H1 (cell line): Measurements from ENCODE around the gene SLC25A39. TPM values are rescaled to one million over a fixed set of nuclear protein-coding genes. Genes with fewer than 3 reads are reported as not detected.

Experiments
- CTCF ChIA-PET: fragments of 300-600 bp; sonication (Branson Sonifier 250); formaldehyde crosslinking; loops from one replicate; lab custom pipeline; 2021; ENCODE audit not compliant: partially characterized antibody; lab: Charles Lee
- POLR2A ChIA-PET: fragments of 300-600 bp; sonication (Branson Sonifier 250); formaldehyde crosslinking; loops from one replicate; lab custom pipeline; 2021; ENCODE audit warnings: inconsistent platforms; ENCODE audit not compliant: partially characterized antibody; lab: Charles Lee
- DNase-seq, 2 experiments: peaks; one replicate each; pipeline versions ENCODE4 v3.0.0 to v3.0.0-alpha.2; 2010 to 2022; ENCODE audit warnings: low spot score in 2 of 2, low read depth in 1 of 2, mixed read lengths in 1 of 2
- FAIRE-seq: peaks from 2 replicates; lab custom pipeline; 2011; peaks lifted over from hg19 to GRCh38; lab: Jason Lieb, UNC
- H2AFZ ChIP-seq: 2 replicates; pipeline ENCODE4 v1.8.1; 2012; ENCODE audit warnings: low read length, inconsistent platforms
- H2AK5ac ChIP-seq: 2 replicates; pipeline ENCODE4 v1.6.1; 2013; ENCODE audit warnings: low read depth, low read length
- H2BK120ac ChIP-seq: replicated peaks from 2 replicates; pipeline ENCODE3; 2013; ENCODE audit warnings: low read depth, low read length, inconsistent platforms
- H2BK12ac ChIP-seq: 2 replicates; pipeline ENCODE4 v1.6.1; 2013; ENCODE audit warnings: low read depth, low read length
- H2BK15ac ChIP-seq: 2 replicates; pipeline ENCODE4 v1.6.1; 2013; ENCODE audit warnings: low read length
- H2BK20ac ChIP-seq: 2 replicates; pipeline ENCODE4 v1.6.1; 2013; ENCODE audit warnings: low read length
- H2BK5ac ChIP-seq: 2 replicates; pipeline ENCODE4 v1.6.1; 2013; ENCODE audit warnings: low read depth, low read length
- H3K14ac ChIP-seq: 2 replicates; pipeline ENCODE4 v1.6.1; 2013; ENCODE audit warnings: inconsistent platforms; ENCODE audit not compliant: insufficient read length
- H3K18ac ChIP-seq: 2 replicates; pipeline ENCODE4 v1.6.1; 2013; ENCODE audit warnings: low read length; ENCODE audit errors: extremely low read depth
- H3K23ac ChIP-seq: 2 replicates; pipeline ENCODE4 v1.6.1; 2013; ENCODE audit warnings: inconsistent platforms; ENCODE audit not compliant: insufficient read length
- H3K23me2 ChIP-seq: 2 replicates; pipeline ENCODE4 v1.6.1; 2013; ENCODE audit warnings: low read depth, low read length
- H3K27ac ChIP-seq: 2 replicates; pipeline ENCODE4 v1.6.1; 2011; ENCODE audit warnings: low read depth, low read length, inconsistent platforms
- H3K27me3 ChIP-seq, 4 experiments: replicated peaks in 1 of 4; 1 replicate in 1 of 4; 2 replicates in 3 of 4; pipeline versions ENCODE4 v1.6.1 to v1.8.1; 2011 to 2013; ENCODE audit warnings: low read length in 3 of 4, mild to moderate bottlenecking in 3 of 4, inconsistent platforms in 2 of 4, mixed read lengths in 2 of 4, moderate library complexity in 1 of 4; ENCODE audit not compliant: control insufficient read depth in 3 of 4, insufficient read depth in 3 of 4; ENCODE audit errors: extremely low read depth in 1 of 4
- H3K36me3 ChIP-seq, 4 experiments: 2 replicates each; pipeline versions ENCODE4 v1.6.1 to v1.8.1; 2011 to 2013; ENCODE audit warnings: mild to moderate bottlenecking in 4 of 4, low read length in 3 of 4, moderate library complexity in 2 of 4, control low read depth in 1 of 4, inconsistent platforms in 1 of 4; ENCODE audit not compliant: insufficient read depth in 4 of 4, control insufficient read depth in 2 of 4
- H3K4ac ChIP-seq: replicated peaks from 2 replicates; pipeline ENCODE3; 2013; ENCODE audit warnings: low read length, low read depth, mixed read lengths, inconsistent platforms; ENCODE audit not compliant: insufficient read length
- H3K4me1 ChIP-seq, 4 experiments: replicated peaks in 1 of 4; 1 replicate in 1 of 4; 2 replicates in 3 of 4; pipeline versions ENCODE4 v1.6.1 to v1.8.1; 2011 to 2013; ENCODE audit warnings: low read length in 3 of 4, inconsistent platforms in 2 of 4, mixed read lengths in 1 of 4; ENCODE audit not compliant: insufficient read depth in 4 of 4, control insufficient read depth in 3 of 4
- H3K4me2 ChIP-seq, 2 experiments: 2 replicates each; pipeline versions ENCODE4 v1.6.1 to v1.8.1; 2011 to 2013; ENCODE audit warnings: low read depth in 2 of 2, low read length in 2 of 2, control low read depth in 1 of 2, inconsistent platforms in 1 of 2, mild to moderate bottlenecking in 1 of 2; ENCODE audit not compliant: insufficient read depth in 1 of 2
- H3K4me3 ChIP-seq, 4 experiments: fragments of 200-600, 300-600 bp in 1 of 4; sonication (generic), shearing (Covaris generic), sonication (Bioruptor Twin) in 1 of 4; 2 replicates each; pipeline versions ENCODE4 v1.5.1 to v1.8.1; 2011 to 2016; ENCODE audit warnings: low read length in 4 of 4, low read depth in 3 of 4, control low read depth in 2 of 4, inconsistent platforms in 2 of 4, mild to moderate bottlenecking in 2 of 4, mixed read lengths in 1 of 4, moderate library complexity in 1 of 4; ENCODE audit not compliant: insufficient read depth in 2 of 4; ENCODE audit errors: extremely low read depth in 1 of 4
- H3K56ac ChIP-seq: replicated peaks from 2 replicates; pipeline ENCODE3; 2013; ENCODE audit warnings: low read depth, mild to moderate bottlenecking, mixed read lengths, low read length, inconsistent platforms; ENCODE audit not compliant: insufficient read length
- H3K79me1 ChIP-seq: 2 replicates; pipeline ENCODE4 v1.6.1; 2013; ENCODE audit warnings: low read depth, low read length, control low read depth
- H3K79me2 ChIP-seq, 2 experiments: 2 replicates each; pipeline versions ENCODE4 v1.6.1 to v1.8.1; 2012 to 2013; ENCODE audit warnings: low read length in 2 of 2, mild to moderate bottlenecking in 2 of 2, inconsistent platforms in 1 of 2; ENCODE audit not compliant: insufficient read depth in 2 of 2, control insufficient read depth in 1 of 2
- H3K9ac ChIP-seq, 4 experiments: replicated peaks in 1 of 4; 1 replicate in 1 of 4; 2 replicates in 3 of 4; pipeline versions ENCODE4 v1.6.1 to v1.8.1; 2011 to 2013; ENCODE audit warnings: low read depth in 3 of 4, low read length in 3 of 4, control low read depth in 2 of 4, mild to moderate bottlenecking in 2 of 4, moderate library complexity in 2 of 4, inconsistent platforms in 1 of 4; ENCODE audit errors: extremely low read depth in 1 of 4
- H3K9me3 ChIP-seq, 2 experiments: 2 replicates each; pipeline versions ENCODE4 v1.6.1 to v1.8.1; 2012 to 2013; ENCODE audit warnings: mild to moderate bottlenecking in 2 of 2, moderate library complexity in 2 of 2, control low read depth in 1 of 2, inconsistent platforms in 1 of 2, low read depth in 1 of 2, low read length in 1 of 2, mixed read lengths in 1 of 2; ENCODE audit not compliant: insufficient read depth in 2 of 2
- H4K20me1 ChIP-seq, 2 experiments: replicated peaks in 1 of 2; 2 replicates each; pipeline versions ENCODE3 to v1.8.1; 2011 to 2013; ENCODE audit warnings: inconsistent platforms in 2 of 2, low read length in 2 of 2, mild to moderate bottlenecking in 1 of 2; ENCODE audit not compliant: insufficient read depth in 2 of 2, control insufficient read depth in 1 of 2
- H4K5ac ChIP-seq: 2 replicates; pipeline ENCODE4 v1.6.1; 2013; ENCODE audit warnings: low read length, low read depth, mixed read lengths, inconsistent platforms; ENCODE audit not compliant: insufficient read length
- H4K8ac ChIP-seq: 2 replicates; pipeline ENCODE4 v1.8.0; 2013; ENCODE audit warnings: mild to moderate bottlenecking, moderate library complexity, low read length, inconsistent platforms; ENCODE audit not compliant: insufficient read depth; ENCODE audit errors: extremely low read depth
- H4K91ac ChIP-seq: replicated peaks from 2 replicates; pipeline ENCODE3; 2013; ENCODE audit warnings: low read length, mixed read lengths, inconsistent platforms; ENCODE audit not compliant: insufficient read length
- ATF3 ChIP-seq: IDR thresholded peaks from 2 replicates; pipeline ENCODE4 v1.6.1; 2011; ENCODE audit warnings: low read depth, mild to moderate bottlenecking, low read length; ENCODE audit not compliant: insufficient read depth
- BRCA1 ChIP-seq: IDR thresholded peaks from 2 replicates; pipeline ENCODE4 v1.6.1; 2012; ENCODE audit warnings: low read depth, low read length, improper control_type of control experiment
- EGR1 ChIP-seq: IDR thresholded peaks from 2 replicates; pipeline ENCODE4 v1.6.1; 2011; ENCODE audit warnings: low read depth, low read length, borderline replicate concordance
- HDAC2 ChIP-seq, 2 experiments: fragments of 300-600 bp in 1 of 2; sonication (generic) in 1 of 2; IDR thresholded peaks; 2 replicates each; pipeline ENCODE4 v1.6.1; 2011 to 2012; ENCODE audit warnings: low read depth in 2 of 2, low read length in 2 of 2, mild to moderate bottlenecking in 2 of 2, moderate library complexity in 2 of 2, borderline replicate concordance in 1 of 2, inconsistent platforms in 1 of 2
- KDM1A ChIP-seq: fragments of 200-600, 300-600 bp; sonication (generic); IDR thresholded peaks from 2 replicates; pipeline ENCODE4 v1.7.1; 2016; ENCODE audit warnings: mild to moderate bottlenecking, low read length, borderline replicate concordance
- NANOG ChIP-seq: IDR thresholded peaks from 2 replicates; pipeline ENCODE4 v1.6.1; 2011; ENCODE audit warnings: low read length, low read depth, mild to moderate bottlenecking, inconsistent platforms; ENCODE audit not compliant: insufficient read depth, poor library complexity, severe bottlenecking
- SRF ChIP-seq: IDR thresholded peaks from 2 replicates; pipeline ENCODE4 v1.6.1; 2011; ENCODE audit warnings: mild to moderate bottlenecking, low read depth, low read length, moderate library complexity
- SUZ12 ChIP-seq: fragments of 200-600 bp; sonication (generic); IDR thresholded peaks from 2 replicates; pipeline ENCODE4 v1.6.1; 2012; ENCODE audit warnings: mild to moderate bottlenecking, inconsistent platforms, low read length, moderate library complexity, mixed read lengths
- WGBS, 2 experiments: shearing (Covaris generic) in 1 of 2; methylation state at CpG; one replicate each; pipeline versions ENCODE4 v1.1.6 to v1.1.7; 2013 to 2015; ENCODE audit warnings: low lambda C conversion rate in 2 of 2, mixed read lengths in 2 of 2, inconsistent platforms in 1 of 2, low coverage in 1 of 2, missing lambda C conversion rate in 1 of 2; ENCODE audit not compliant: insufficient replicate concordance in 2 of 2, insufficient coverage in 1 of 2, insufficient read length in 1 of 2; ENCODE audit errors: extremely low coverage in 1 of 2, missing lambda C conversion rate in 1 of 2; 5-methylcytosine and 5-hydroxymethylcytosine counted together
- polyA plus RNA-seq, 7 experiments: library from polyadenylated mRNA; depleted of rRNA in 3 of 7; stranded (reverse) in 5 of 7; unstranded in 2 of 7; fragments of >200 nt in 5 of 7; fragments of 200-250 nt in 2 of 7; gene quantifications; 1 replicate in 5 of 7; 2 replicates in 1 of 7; 4 replicates in 1 of 7; pipeline versions ENCODE4 v1.2.1 to v1.2.3, GENCODE V29; 2011 to 2013; ENCODE audit warnings: missing spikeins in 2 of 7, mixed read lengths in 2 of 7
- total RNA-seq: library from RNA; stranded (reverse); fragmentation: NEBNext Ultra II Directional; extraction: Animal tissue kit (Norgen Biotek cat#: 25700); gene quantifications from 2 replicates; pipeline ENCODE4 v1.2.1, GENCODE V29; 2021

SLC25A39 gene
- total and polyA plus RNA-seq, 2 of the 8 experiments (the other 6 are each of a cell fraction or from before 2014, with no cell fraction given), result 200 to 291 TPM

GRCh38 chr17:44360144-44360533 lies 35.5 kb upstream of the SLC25A39 start:
- H3K4me3 ChIP-seq, result no peak overlapping the region
- H2AFZ ChIP-seq, result no peak overlapping the region
- H2AK5ac ChIP-seq, result no peak overlapping the region
- H4K8ac ChIP-seq, result no peak overlapping the region
- no peak overlapping the region for H2BK15ac ChIP-seq
- CTCF ChIA-PET, result interaction anchor here (0.7 to 10.1 kb wide), 8 partner anchors 9 to 274 kb away, joined by 3 to 177 read pairs (median 4); partner anchors contain the start of gene GRN
- no peak for TF ChIP-seq BRCA1
- TF ChIP-seq ATF3, result no peak
- no peak for TF ChIP-seq SUZ12
- TF ChIP-seq SRF, result no peak
- no peak for TF ChIP-seq KDM1A
- no peak for TF ChIP-seq EGR1
- no peak for TF ChIP-seq NANOG
- no peak for TF ChIP-seq HDAC2 (IDR thresholded peaks at IDR 0.05; ENCODE audit: borderline replicate concordance in 1 of 2, low read depth in 2 of 2, low read length in 2 of 2)
- no peak overlapping the region for H2BK12ac ChIP-seq
- no peak overlapping the region for H4K5ac ChIP-seq
- no peak overlapping the region for H3K4ac ChIP-seq
- no peak overlapping the region for H3K9ac ChIP-seq
- H3K79me1 ChIP-seq, result peaks cover 12% of the 10 kb centered on the region
- peaks cover 0 to 6% (median 1%) of the 10 kb centered on the region in 4 experiments; a peak in 1 of 8 replicates for H3K36me3 ChIP-seq
- peaks cover 9 to 25% (median 18%) of the 10 kb centered on the region in 4 experiments for H3K4me1 ChIP-seq
- no peak overlapping the region for H2BK20ac ChIP-seq
- H3K79me2 ChIP-seq, result peaks cover 0 to 7% of the 10 kb centered on the region in 2 experiments; a peak in 1 of 4 replicates
- POLR2A ChIA-PET, result interaction anchor here (0.6 to 3.8 kb wide), 7 partner anchors 12 to 1341 kb away, joined by 3 to 13 read pairs (median 3); partner anchors contain the start of genes GPATCH8 and RUNDC3A
- no peak overlapping the region for H3K18ac ChIP-seq
- no peak overlapping the region for H3K14ac ChIP-seq
- H3K56ac ChIP-seq, result no peak overlapping the region
- H3K9me3 ChIP-seq, result no peaks in the 10 kb centered on the region
- no peak for FAIRE-seq
- no peak overlapping the region for H2BK5ac ChIP-seq
- H2BK120ac ChIP-seq, result no peak overlapping the region
- H3K27ac ChIP-seq, result no peak overlapping the region
- H4K20me1 ChIP-seq, result peaks cover 3 to 27% of the 10 kb centered on the region in 2 experiments
- no peak overlapping the region; a peak in 1 of 4 replicates for H3K4me2 ChIP-seq
- H3K23me2 ChIP-seq, result peaks cover 2% of the 10 kb centered on the region; the same call in 1 of the 2 replicates
- H4K91ac ChIP-seq, result no peak overlapping the region
- 69% methylated on average over 6 of the region's 6 CpGs; no CpG with 5 or more reads in 1 of the 2 experiments for WGBS, 2 experiments
- H3K27me3 ChIP-seq, result no peaks in the 10 kb centered on the region
- no peak overlapping the region for H3K23ac ChIP-seq
- no peak for DNase-seq
